HepG2 (cell line): Measurements from ENCODE around the gene TOLLIP. TPM values are rescaled to one million over a fixed set of nuclear protein-coding genes. Genes with fewer than 3 reads are reported as not detected.

Source experiments
- AGO2 ChIP-seq: fragments of 200-400 bp; formaldehyde crosslinking; optimal IDR thresholded peaks from 2 replicates; pipeline ENCODE3; 2017; ENCODE audit warnings: mild to moderate bottlenecking, low read depth, low read length, moderate library complexity
- HDAC1 ChIP-seq: sonication (generic); formaldehyde crosslinking; IDR thresholded peaks from 2 replicates; pipeline ENCODE4 v1.5.1; 2020; ENCODE audit warnings: mild to moderate bottlenecking, missing genetic modification reagents
- JARID2 ChIP-seq: sonication (generic); formaldehyde crosslinking; IDR thresholded peaks from 2 replicates; pipeline ENCODE4 v1.8.1; 2023; ENCODE audit warnings: missing genetic modification reagents, inconsistent platforms; ENCODE audit not compliant: insufficient replicate concordance
- KLF11 ChIP-seq: IDR thresholded peaks from 2 replicates; pipeline ENCODE4 v1.6.1; 2016; ENCODE audit warnings: missing compliant biosample characterization
- NCOR1 ChIP-seq: fragments of 200-600 bp; sonication (generic); IDR thresholded peaks from 2 replicates; pipeline ENCODE4 v1.7.0; 2017; ENCODE audit warnings: antibody characterized with exemption, low read length, borderline replicate concordance
- NFE2L2 ChIP-seq: fragments of 150-350 bp; IDR thresholded peaks from 2 replicates; pipeline ENCODE4 v1.6.1; 2014; ENCODE audit warnings: low read length
- NFYB ChIP-seq: sonication (generic); formaldehyde crosslinking; IDR thresholded peaks from 2 replicates; pipeline ENCODE4 v1.4.0; 2020; ENCODE audit warnings: missing genetic modification reagents
- ONECUT2 ChIP-seq: sonication (generic); formaldehyde crosslinking; IDR thresholded peaks from 2 replicates; pipeline ENCODE4 v1.4.0; 2020; ENCODE audit warnings: missing genetic modification reagents
- PATZ1 ChIP-seq: sonication (generic); formaldehyde crosslinking; IDR thresholded peaks from 2 replicates; pipeline ENCODE4 v1.4.0; 2020; ENCODE audit warnings: missing genetic modification reagents
- POLR2A ChIP-seq, 2 experiments: IDR thresholded peaks; 2 replicates each; pipeline ENCODE4 v1.6.1; 2011; ENCODE audit warnings: low read depth in 2 of 2, low read length in 2 of 2, mild to moderate bottlenecking in 1 of 2, moderate library complexity in 1 of 2; ENCODE audit not compliant: insufficient read depth in 1 of 2
- SCMH1 ChIP-seq: sonication (generic); formaldehyde crosslinking; IDR thresholded peaks from 2 replicates; pipeline ENCODE4 v1.9.0; 2021; ENCODE audit warnings: missing genetic modification reagents, mild to moderate bottlenecking, borderline replicate concordance
- SMAD3 ChIP-seq: sonication (generic); formaldehyde crosslinking; IDR thresholded peaks from 2 replicates; pipeline ENCODE4 v1.4.0; 2020; ENCODE audit warnings: missing genetic modification reagents
- SP2 ChIP-seq: sonication (generic); formaldehyde crosslinking; IDR thresholded peaks from 2 replicates; pipeline ENCODE4 v1.5.1; 2020; ENCODE audit warnings: mild to moderate bottlenecking, missing genetic modification reagents
- THAP11 ChIP-seq: IDR thresholded peaks from 2 replicates; pipeline ENCODE4 v1.6.1; 2016; ENCODE audit warnings: missing biosample characterization, missing genetic modification reagents
- THYN1 ChIP-seq: sonication (generic); formaldehyde crosslinking; IDR thresholded peaks from 2 replicates; pipeline ENCODE4 v1.8.1; 2023; ENCODE audit warnings: low read depth, mild to moderate bottlenecking, moderate library complexity, missing genetic modification reagents, borderline replicate concordance
- TRAFD1 ChIP-seq: sonication (generic); formaldehyde crosslinking; IDR thresholded peaks from 2 replicates; pipeline ENCODE4 v1.5.1; 2020; ENCODE audit warnings: missing genetic modification reagents, mild to moderate bottlenecking, borderline replicate concordance
- ZBTB38 ChIP-seq: sonication (generic); formaldehyde crosslinking; IDR thresholded peaks from 2 replicates; pipeline ENCODE4 v1.5.1; 2020; ENCODE audit warnings: mild to moderate bottlenecking, missing genetic modification reagents
- ZNF572 ChIP-seq: sonication (generic); formaldehyde crosslinking; IDR thresholded peaks from 2 replicates; pipeline ENCODE4 v1.5.1; 2020; ENCODE audit warnings: mild to moderate bottlenecking, missing genetic modification reagents
- ZNF670 ChIP-seq: sonication (generic); formaldehyde crosslinking; IDR thresholded peaks from 2 replicates; pipeline ENCODE4 v1.8.0; 2022; ENCODE audit warnings: mild to moderate bottlenecking, missing genetic modification reagents, borderline replicate concordance
- ZNF7 ChIP-seq: IDR thresholded peaks from 2 replicates; pipeline ENCODE4 v1.6.1; 2016; ENCODE audit warnings: missing biosample characterization, missing genetic modification reagents
- ZSCAN20 ChIP-seq: sonication (generic); formaldehyde crosslinking; IDR thresholded peaks from 2 replicates; pipeline ENCODE4 v1.4.0; 2020; ENCODE audit warnings: missing genetic modification reagents, mild to moderate bottlenecking, borderline replicate concordance
- polyA plus RNA-seq, 8 experiments: library from polyadenylated mRNA; depleted of rRNA in 3 of 8; stranded (reverse) in 7 of 8; unstranded in 1 of 8; fragments of >200 nt; fragmentation: Illumina TruSeq in 4 of 8; extraction: Trizol in 4 of 8; gene quantifications; 2 replicates each; pipeline versions ENCODE4 v1.2.1 to v1.2.3, GENCODE V29; 2011 to 2016; ENCODE audit warnings: low read depth in 4 of 8, missing spikeins in 1 of 8, mixed read lengths in 1 of 8; ENCODE audit not compliant: insufficient read depth in 1 of 8
- total RNA-seq, 5 experiments: library from RNA; depleted of rRNA; stranded (reverse); fragments of >200 nt; fragmentation: Illumina TruSeq; extraction: Trizol; gene quantifications; 2 replicates each; pipeline ENCODE4 v1.2.3, GENCODE V29; 2016; ENCODE audit warnings: low read depth in 1 of 5
- TF ChIP-seq, protein P1 (sequence below): sonication (generic); formaldehyde crosslinking; IDR thresholded peaks from 2 replicates; pipeline ENCODE4 v1.8.0; 2022; ENCODE audit warnings: missing genetic modification reagents, mild to moderate bottlenecking, inconsistent platforms, borderline replicate concordance
- TF ChIP-seq, protein P2 (sequence below): sonication (generic); formaldehyde crosslinking; IDR thresholded peaks from 2 replicates; pipeline ENCODE4 v1.9.0; 2021; ENCODE audit warnings: missing genetic modification reagents, borderline replicate concordance
- TF ChIP-seq, protein P3 (sequence below): sonication (generic); formaldehyde crosslinking; IDR thresholded peaks from 2 replicates; pipeline ENCODE4 v1.8.1; 2023; ENCODE audit warnings: mild to moderate bottlenecking, missing genetic modification reagents

Gene TOLLIP
- total and polyA plus RNA-seq, 2 of the 13 experiments (the other 11 are each of a cell fraction or from before 2014, with no cell fraction given), result 25.9 to 47.5 TPM

DNA sequence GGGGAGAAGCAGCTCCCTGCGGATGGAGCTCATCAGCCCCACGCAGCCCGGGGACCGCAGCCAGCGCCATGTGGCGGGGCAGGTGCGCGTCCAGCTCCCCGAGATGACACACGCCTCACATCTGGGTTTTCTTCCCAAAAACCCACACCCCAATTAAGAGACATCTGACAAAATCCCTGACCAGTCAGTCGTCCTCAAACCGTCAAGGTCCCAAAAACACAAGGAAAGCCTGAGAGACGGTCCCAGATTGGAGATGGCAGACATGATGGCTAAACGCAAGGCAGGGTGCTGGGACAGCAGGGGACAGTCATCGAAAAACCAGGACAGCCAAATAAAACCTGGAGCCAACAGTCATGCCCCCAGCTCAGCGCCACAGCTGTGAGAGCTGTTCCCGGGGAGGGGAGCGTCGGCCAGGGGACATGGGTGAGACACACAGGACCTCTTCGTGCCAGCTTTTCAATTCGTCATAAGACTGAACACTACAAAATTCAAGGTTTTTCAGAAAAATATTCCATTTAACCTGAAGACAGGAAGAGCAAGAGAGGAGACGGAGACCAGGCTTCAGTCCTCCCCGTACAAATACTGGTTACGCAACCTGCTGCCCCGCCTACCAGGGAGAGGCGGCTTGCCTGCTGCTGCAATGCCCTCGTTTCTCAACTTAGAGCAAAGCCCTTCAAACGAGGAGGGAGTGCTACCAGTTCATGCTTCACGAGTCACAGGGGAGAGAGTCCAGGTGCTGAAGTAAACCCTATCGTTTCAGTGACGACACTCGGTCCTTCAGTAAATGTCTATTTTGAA is 10.5 kb downstream of the TOLLIP start (continued):
- TF ChIP-seq THAP11 (peak; percentile 68), AGO2 (no peak), ZNF670 (CRISPR knock-in tag) (no peak; the same call in 1 of the 2 replicates), THYN1 (CRISPR knock-in tag) (no peak), NFE2L2 (no peak), POLR2A (IDR thresholded peaks at IDR 0.05; ENCODE audit: insufficient read depth in 1 of 2, low read depth in 2 of 2, low read length in 2 of 2) (no peak), TRAFD1 (CRISPR knock-in tag) (no peak), NCOR1 (no peak; the same call in 1 of the 2 replicates), ZSCAN20 (CRISPR knock-in tag) (no peak), ZNF572 (no peak), SCMH1 (CRISPR knock-in tag) (no peak), ONECUT2 (no peak), PATZ1 (CRISPR knock-in tag) (peak; percentile 81), SMAD3 (peak; percentile 77), SP2 (CRISPR knock-in tag) (no peak), HDAC1 (CRISPR knock-in tag) (peak; percentile 54; the same call in 1 of the 2 replicates), KLF11 (CRISPR knock-in tag) (no peak), ZBTB38 (CRISPR knock-in tag) (no peak; the same call in 1 of the 2 replicates), ZNF7 (CRISPR knock-in tag) (no peak), JARID2 (no peak), NFYB (CRISPR knock-in tag) (no peak)
- TF ChIP-seq, protein P1, sequence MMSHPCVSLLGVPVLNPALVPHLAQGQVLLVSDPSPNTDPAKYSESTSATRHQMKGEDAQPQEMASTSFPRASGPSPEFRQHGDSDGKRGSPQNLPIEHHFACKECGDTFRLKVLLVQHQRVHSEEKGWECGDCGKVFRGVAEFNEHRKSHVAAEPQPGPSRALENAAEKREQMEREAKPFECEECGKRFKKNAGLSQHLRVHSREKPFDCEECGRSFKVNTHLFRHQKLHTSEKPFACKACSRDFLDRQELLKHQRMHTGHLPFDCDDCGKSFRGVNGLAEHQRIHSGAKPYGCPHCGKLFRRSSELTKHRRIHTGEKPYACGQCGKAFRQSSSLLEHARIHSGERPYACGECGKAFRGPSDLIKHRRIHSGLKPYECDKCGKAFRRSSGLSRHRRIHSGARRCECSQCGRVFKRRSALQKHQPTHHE, result no peak
- TF ChIP-seq, protein P2, sequence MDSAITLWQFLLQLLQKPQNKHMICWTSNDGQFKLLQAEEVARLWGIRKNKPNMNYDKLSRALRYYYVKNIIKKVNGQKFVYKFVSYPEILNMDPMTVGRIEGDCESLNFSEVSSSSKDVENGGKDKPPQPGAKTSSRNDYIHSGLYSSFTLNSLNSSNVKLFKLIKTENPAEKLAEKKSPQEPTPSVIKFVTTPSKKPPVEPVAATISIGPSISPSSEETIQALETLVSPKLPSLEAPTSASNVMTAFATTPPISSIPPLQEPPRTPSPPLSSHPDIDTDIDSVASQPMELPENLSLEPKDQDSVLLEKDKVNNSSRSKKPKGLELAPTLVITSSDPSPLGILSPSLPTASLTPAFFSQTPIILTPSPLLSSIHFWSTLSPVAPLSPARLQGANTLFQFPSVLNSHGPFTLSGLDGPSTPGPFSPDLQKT (CRISPR knock-in tag), result no peak
- TF ChIP-seq, protein P3, sequence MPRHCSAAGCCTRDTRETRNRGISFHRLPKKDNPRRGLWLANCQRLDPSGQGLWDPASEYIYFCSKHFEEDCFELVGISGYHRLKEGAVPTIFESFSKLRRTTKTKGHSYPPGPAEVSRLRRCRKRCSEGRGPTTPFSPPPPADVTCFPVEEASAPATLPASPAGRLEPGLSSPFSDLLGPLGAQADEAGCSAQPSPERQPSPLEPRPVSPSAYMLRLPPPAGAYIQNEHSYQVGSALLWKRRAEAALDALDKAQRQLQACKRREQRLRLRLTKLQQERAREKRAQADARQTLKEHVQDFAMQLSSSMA (CRISPR knock-in tag), result no peak
